Astrocyte (in vitro differentiated cells and primary cell): ENCODE results near the gene PTPRT. TPM values are rescaled to one million over a fixed set of nuclear protein-coding genes. Genes with fewer than 3 reads are reported as not detected.

Source experiments
- DNase-seq: peaks from one replicate; pipeline ENCODE4 v3.0.0-alpha.2; 2010; ENCODE audit warnings: low read depth
- FAIRE-seq: peaks from 2 replicates; lab custom pipeline; 2011; peaks lifted over from hg19 to GRCh38; lab: Jason Lieb, UNC
- H2AFZ ChIP-seq: 2 replicates; pipeline ENCODE4 v1.6.0; 2012; ENCODE audit warnings: low read depth, low read length, inconsistent platforms
- H3K27ac ChIP-seq: 2 replicates; pipeline ENCODE4 v1.5.1; 2011; ENCODE audit warnings: low read depth, low read length, inconsistent platforms
- H3K27me3 ChIP-seq: 2 replicates; pipeline ENCODE4 v1.6.0; 2011; ENCODE audit warnings: low read length, inconsistent platforms; ENCODE audit not compliant: insufficient read depth
- H3K36me3 ChIP-seq: 2 replicates; pipeline ENCODE4 v1.5.1; 2011; ENCODE audit warnings: low read length, inconsistent platforms; ENCODE audit not compliant: insufficient read depth
- H3K4me1 ChIP-seq: 2 replicates; pipeline ENCODE4 v1.5.1; 2011; ENCODE audit warnings: low read length, inconsistent platforms; ENCODE audit not compliant: insufficient read depth
- H3K4me2 ChIP-seq: 2 replicates; pipeline ENCODE4 v1.6.0; 2012; ENCODE audit warnings: low read length, inconsistent platforms
- H3K4me3 ChIP-seq: 2 replicates; pipeline ENCODE4 v1.5.1; 2011; ENCODE audit warnings: low read depth, mild to moderate bottlenecking, low read length, inconsistent platforms; ENCODE audit not compliant: insufficient read depth
- H3K79me2 ChIP-seq: 2 replicates; pipeline ENCODE4 v1.6.0; 2012; ENCODE audit warnings: mild to moderate bottlenecking, low read length, inconsistent platforms; ENCODE audit not compliant: insufficient read depth
- H3K9ac ChIP-seq: 2 replicates; pipeline ENCODE4 v1.6.0; 2012; ENCODE audit warnings: mild to moderate bottlenecking, low read length, inconsistent platforms
- H3K9me3 ChIP-seq: 2 replicates; pipeline ENCODE4 v1.5.1; 2012; ENCODE audit warnings: low read depth, mild to moderate bottlenecking, low read length, inconsistent platforms; ENCODE audit not compliant: insufficient read depth
- H4K20me1 ChIP-seq: 2 replicates; pipeline ENCODE4 v1.6.0; 2012; ENCODE audit warnings: low read length, inconsistent platforms; ENCODE audit not compliant: insufficient read depth
- H3K27ac Mint-ChIP-seq: one replicate; pipeline ENCODE4 v1.8.0; 2021; ENCODE audit warnings: mild to moderate bottlenecking, mixed read lengths; ENCODE audit not compliant: unreplicated experiment
- H3K27me3 Mint-ChIP-seq: one replicate; pipeline ENCODE4 v1.8.0; 2021; ENCODE audit warnings: low read depth, mixed read lengths; ENCODE audit not compliant: unreplicated experiment
- H3K36me3 Mint-ChIP-seq: one replicate; pipeline ENCODE4 v1.8.0; 2021; ENCODE audit warnings: low read depth, mixed read lengths; ENCODE audit not compliant: unreplicated experiment
- H3K4me1 Mint-ChIP-seq: one replicate; pipeline ENCODE4 v1.8.0; 2021; ENCODE audit warnings: low read depth, mixed read lengths; ENCODE audit not compliant: unreplicated experiment
- H3K4me3 Mint-ChIP-seq: one replicate; pipeline ENCODE4 v1.8.0; 2021; ENCODE audit warnings: mild to moderate bottlenecking, moderate library complexity, mixed read lengths; ENCODE audit not compliant: unreplicated experiment
- H3K9me3 Mint-ChIP-seq: one replicate; pipeline ENCODE4 v1.8.0; 2021; ENCODE audit warnings: mild to moderate bottlenecking, mixed read lengths; ENCODE audit not compliant: unreplicated experiment
- EZH2 ChIP-seq: IDR thresholded peaks from 2 replicates; pipeline ENCODE4 v1.6.1; 2012; ENCODE audit warnings: mild to moderate bottlenecking, low read length, inconsistent platforms; ENCODE audit not compliant: insufficient read depth
- total RNA-seq: library from RNA; stranded (reverse); gene quantifications from 2 replicates; pipeline ENCODE4 v1.2.1, GENCODE V29; 2021
- TF ChIP-seq, protein P1 (sequence below): IDR thresholded peaks from 2 replicates; pipeline ENCODE4 v1.5.1; 2011; ENCODE audit warnings: low read depth, mild to moderate bottlenecking, inconsistent platforms, low read length, moderate library complexity; ENCODE audit not compliant: insufficient read depth

The PTPRT gene
- total RNA-seq, 1 donor from 2014 or later, result 0.25 TPM

DNA sequence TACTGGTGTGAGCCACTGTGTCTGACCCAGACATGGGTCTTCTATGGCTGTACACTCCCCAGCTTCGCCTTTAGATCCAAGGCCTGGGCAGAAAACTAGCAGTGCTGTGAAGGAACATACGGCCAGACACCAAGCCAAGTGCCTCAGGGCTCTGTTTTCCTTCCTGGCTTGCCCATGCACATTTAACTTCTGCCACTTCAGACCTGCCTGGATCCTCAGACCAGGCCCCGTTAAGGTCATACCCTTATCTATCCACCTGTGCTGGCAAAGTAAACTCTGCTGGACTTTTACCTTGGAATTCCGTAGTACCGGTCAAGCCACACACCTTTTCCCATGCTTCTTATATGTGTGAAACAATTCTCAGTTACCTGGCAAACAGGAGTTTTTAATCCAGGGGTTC is 644.8 kb downstream of the PTPRT start:
- Histone ChIP-seq H3K4me1 (no peaks in the 10 kb centered on the region), H3K27me3 (no peaks in the 10 kb centered on the region), H3K9me3 (no peaks in the 10 kb centered on the region), H4K20me1 (no peaks in the 10 kb centered on the region), H3K4me2 (no peak overlapping the region), H3K9ac (no peak overlapping the region), H3K79me2 (no peaks in the 10 kb centered on the region), H3K27ac (no peak overlapping the region), H3K4me3 (no peak overlapping the region), H2AFZ (no peak overlapping the region), H3K36me3 (no peaks in the 10 kb centered on the region)
- DNase-seq (no peak), FAIRE-seq (no peak)
- Mint-ChIP-seq H3K36me3 (no peaks in the 10 kb centered on the region), H3K4me1 (no peaks in the 10 kb centered on the region), H3K27ac (no peak overlapping the region), H3K9me3 (no peaks in the 10 kb centered on the region), H3K27me3 (no peaks in the 10 kb centered on the region), H3K4me3 (no peak overlapping the region)
- no peak for TF ChIP-seq EZH2
- TF ChIP-seq, protein P1, sequence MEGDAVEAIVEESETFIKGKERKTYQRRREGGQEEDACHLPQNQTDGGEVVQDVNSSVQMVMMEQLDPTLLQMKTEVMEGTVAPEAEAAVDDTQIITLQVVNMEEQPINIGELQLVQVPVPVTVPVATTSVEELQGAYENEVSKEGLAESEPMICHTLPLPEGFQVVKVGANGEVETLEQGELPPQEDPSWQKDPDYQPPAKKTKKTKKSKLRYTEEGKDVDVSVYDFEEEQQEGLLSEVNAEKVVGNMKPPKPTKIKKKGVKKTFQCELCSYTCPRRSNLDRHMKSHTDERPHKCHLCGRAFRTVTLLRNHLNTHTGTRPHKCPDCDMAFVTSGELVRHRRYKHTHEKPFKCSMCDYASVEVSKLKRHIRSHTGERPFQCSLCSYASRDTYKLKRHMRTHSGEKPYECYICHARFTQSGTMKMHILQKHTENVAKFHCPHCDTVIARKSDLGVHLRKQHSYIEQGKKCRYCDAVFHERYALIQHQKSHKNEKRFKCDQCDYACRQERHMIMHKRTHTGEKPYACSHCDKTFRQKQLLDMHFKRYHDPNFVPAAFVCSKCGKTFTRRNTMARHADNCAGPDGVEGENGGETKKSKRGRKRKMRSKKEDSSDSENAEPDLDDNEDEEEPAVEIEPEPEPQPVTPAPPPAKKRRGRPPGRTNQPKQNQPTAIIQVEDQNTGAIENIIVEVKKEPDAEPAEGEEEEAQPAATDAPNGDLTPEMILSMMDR, result no peak

DNA sequence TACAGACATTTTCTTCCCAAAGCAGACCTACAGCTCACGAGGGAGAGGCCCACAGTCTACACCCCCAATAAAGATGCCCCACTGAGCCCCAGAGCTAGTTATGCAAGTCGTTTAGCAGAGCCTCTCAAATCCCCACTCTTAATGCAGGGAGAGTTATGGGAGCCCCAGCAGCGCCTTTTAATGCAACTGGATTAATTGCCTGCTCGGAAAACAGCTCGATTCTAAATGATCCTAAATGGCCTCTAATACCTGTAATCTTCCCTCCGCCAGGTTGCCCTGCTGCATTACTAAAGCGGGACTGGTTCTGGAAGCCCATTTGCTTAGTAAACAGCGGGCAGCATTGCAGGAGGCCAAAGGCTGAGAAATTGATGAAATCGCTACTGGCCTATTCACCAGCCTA is 656.9 kb downstream of the PTPRT start:
- no peak for TF ChIP-seq EZH2
- TF ChIP-seq, protein P1, result no peak
- FAIRE-seq (no peak), DNase-seq (no peak)
- Histone ChIP-seq H3K27ac (no peak overlapping the region), H3K9me3 (peaks cover 4% of the 10 kb centered on the region), H3K4me2 (no peak overlapping the region), H3K4me1 (no peaks in the 10 kb centered on the region), H3K27me3 (no peaks in the 10 kb centered on the region), H3K79me2 (no peaks in the 10 kb centered on the region), H3K36me3 (no peaks in the 10 kb centered on the region), H2AFZ (no peak overlapping the region), H3K4me3 (no peak overlapping the region), H4K20me1 (no peaks in the 10 kb centered on the region), H3K9ac (no peak overlapping the region)
- Mint-ChIP-seq H3K27me3 (peaks cover 2% of the 10 kb centered on the region), H3K36me3 (no peaks in the 10 kb centered on the region), H3K4me3 (no peak overlapping the region), H3K9me3 (peaks cover 4% of the 10 kb centered on the region), H3K4me1 (no peaks in the 10 kb centered on the region), H3K27ac (no peak overlapping the region)

DNA sequence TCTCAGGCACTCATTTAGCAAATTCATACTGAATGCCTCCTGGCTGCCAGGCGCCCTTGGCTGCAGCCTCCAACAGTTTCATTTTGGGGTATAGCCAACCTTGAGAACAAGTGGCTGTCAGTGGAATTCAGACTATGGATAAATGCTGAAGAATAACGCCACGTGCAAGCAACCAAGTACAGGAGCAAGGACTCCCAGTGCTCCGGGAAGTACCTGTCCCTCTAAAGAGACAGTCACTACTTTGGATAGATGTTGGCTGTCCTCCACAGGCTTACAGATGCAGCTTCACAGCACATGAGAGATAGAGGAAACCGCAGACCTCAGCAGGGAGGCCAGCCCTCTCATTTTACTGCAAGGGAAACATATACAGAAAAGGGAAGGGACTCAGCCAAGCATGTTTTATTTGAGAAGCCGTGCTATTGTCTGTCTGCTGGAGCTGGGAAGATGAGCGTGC is 658.2 kb downstream of the PTPRT start:
- H3K36me3 Mint-ChIP-seq, result no peaks in the 10 kb centered on the region
- H4K20me1 ChIP-seq, result no peaks in the 10 kb centered on the region
- peaks cover 4% of the 10 kb centered on the region for H3K9me3 Mint-ChIP-seq
- no peaks in the 10 kb centered on the region for H3K79me2 ChIP-seq
- no peaks in the 10 kb centered on the region for H3K4me1 ChIP-seq
- no peak overlapping the region for H3K9ac ChIP-seq
- no peaks in the 10 kb centered on the region for H3K27me3 ChIP-seq
- no peak for DNase-seq
- no peak for TF ChIP-seq EZH2
- TF ChIP-seq, protein P1, result no peak
- H3K27ac Mint-ChIP-seq, result no peak overlapping the region
- H3K4me3 ChIP-seq, result no peak overlapping the region
- H3K9me3 ChIP-seq, result peaks cover 4% of the 10 kb centered on the region
- no peaks in the 10 kb centered on the region for H3K4me1 Mint-ChIP-seq
- no peak overlapping the region for H3K27ac ChIP-seq
- H3K4me2 ChIP-seq, result no peak overlapping the region
- H3K27me3 Mint-ChIP-seq, result peaks cover 2% of the 10 kb centered on the region
- no peak overlapping the region for H2AFZ ChIP-seq
- no peaks in the 10 kb centered on the region for H3K36me3 ChIP-seq
- FAIRE-seq, result no peak
- H3K4me3 Mint-ChIP-seq, result no peak overlapping the region
